ENCODE results near the gene YWHAG. TPM values are rescaled to one million over a fixed set of nuclear protein-coding genes. Genes with fewer than 3 reads are reported as not detected.
A peak's percentile ranks its signal among the peaks of the same experiment; 100 is the strongest.
"Not testable (repeated sequence)": the region's sequence is repeated elsewhere in the genome, so short reads cannot be mapped to it uniquely, and the experiment has no call there.

YWHAG gene
- total RNA-seq, 1 experiment from 2014 or later, result 178 TPM

- no peaks in the 10 kb centered on the region for H3K36me3 Mint-ChIP-seq (ENCODE audit: insufficient read depth, unreplicated experiment)
- H3K4me1 Mint-ChIP-seq (ENCODE audit: insufficient read depth, unreplicated experiment), result peaks cover 11% of the 10 kb centered on the region
- DNase-seq (ENCODE audit: unreplicated experiment), result peak; percentile 87
- H3K4me3 Mint-ChIP-seq (ENCODE audit: unreplicated experiment), result peak overlapping the region; percentile 71
- TF ChIP-seq CTCF (IDR thresholded peaks at IDR 0.05; ENCODE audit: unreplicated experiment), result no peak
- H3K27me3 Mint-ChIP-seq (ENCODE audit: insufficient read depth, unreplicated experiment), result no peaks in the 10 kb centered on the region
- peak overlapping the region; percentile 93 for H3K27ac Mint-ChIP-seq (ENCODE audit: low read depth, unreplicated experiment)
- ChIA-PET POLR2A (interaction anchor here (0.6 to 3.5 kb wide), 10 partner anchors 13 to 1326 kb away, joined by 3 to 39 read pairs (median 3); partner anchors contain the start of genes SSC4D, YWHAG and ZP3), CTCF (interaction anchor here (0.5 to 1.5 kb wide), 3 partner anchors 9 to 34 kb away, joined by 3 to 4 read pairs (median 3); partner anchors contain the start of gene YWHAG)
- intact Hi-C loops (cut with micrococcal nuclease), result loop anchor here (2.0 kb wide), 1 partner anchor 29 kb away; no protein-coding TSS in a partner anchor
- H3K9me3 Mint-ChIP-seq (ENCODE audit: unreplicated experiment), result no peaks in the 10 kb centered on the region
- no TSS peak for BruUV-seq (replicated peaks)
These were observed 34.6 kb upstream of the YWHAG start for GRCh38 chr7:76393116-76394031.

GRCh38 chr7:76392531-76393115, 33.8 kb upstream of the YWHAG start:
- DNase-seq (ENCODE audit: unreplicated experiment), result no peak
- Mint-ChIP-seq H3K27me3 (ENCODE audit: insufficient read depth, unreplicated experiment) (no peaks in the 10 kb centered on the region), H3K27ac (ENCODE audit: low read depth, unreplicated experiment) (peak overlapping the region; percentile 93), H3K4me3 (ENCODE audit: unreplicated experiment) (peak overlapping the region; percentile 71), H3K4me1 (ENCODE audit: insufficient read depth, unreplicated experiment) (peaks cover 5% of the 10 kb centered on the region), H3K36me3 (ENCODE audit: insufficient read depth, unreplicated experiment) (no peaks in the 10 kb centered on the region), H3K9me3 (ENCODE audit: unreplicated experiment) (no peaks in the 10 kb centered on the region)
- intact Hi-C loops (cut with micrococcal nuclease), result loop anchor here (2.0 kb wide), 1 partner anchor 28 kb away; no protein-coding TSS in a partner anchor
- TSS peak; percentile 86 for BruUV-seq (replicated peaks)
- no peak for TF ChIP-seq CTCF (IDR thresholded peaks at IDR 0.05; ENCODE audit: unreplicated experiment)
- ChIA-PET POLR2A (interaction anchor here (0.6 to 3.5 kb wide), 6 partner anchors 17 to 1327 kb away, joined by 3 to 39 read pairs (median 4); partner anchors contain the start of genes SSC4D, YWHAG and ZP3), CTCF (no interaction called here)

GRCh38 chr7:76390092-76390491, 31.3 kb upstream of the YWHAG start:
- CTCF ChIA-PET, result interaction anchor here (0.6 to 1.1 kb wide), 2 partner anchors 10 to 118 kb away, joined by 3 to 4 read pairs; no protein-coding TSS in a partner anchor
- DNase-seq (ENCODE audit: unreplicated experiment), result no peak
- intact Hi-C loops (cut with micrococcal nuclease), result no loop called here
- Mint-ChIP-seq H3K27me3 (ENCODE audit: insufficient read depth, unreplicated experiment) (no peaks in the 10 kb centered on the region), H3K4me3 (ENCODE audit: unreplicated experiment) (no peak overlapping the region), H3K27ac (ENCODE audit: low read depth, unreplicated experiment) (no peak overlapping the region), H3K36me3 (ENCODE audit: insufficient read depth, unreplicated experiment) (no peaks in the 10 kb centered on the region), H3K9me3 (ENCODE audit: unreplicated experiment) (no peaks in the 10 kb centered on the region), H3K4me1 (ENCODE audit: insufficient read depth, unreplicated experiment) (peaks cover 10% of the 10 kb centered on the region)
- BruUV-seq (replicated peaks), result no TSS peak
- POLR2A ChIA-PET, result no interaction called here
- no peak for TF ChIP-seq CTCF (IDR thresholded peaks at IDR 0.05; ENCODE audit: unreplicated experiment)

GRCh38 chr7:76387789-76388188, 29.0 kb upstream of the YWHAG start:
- H3K4me3 Mint-ChIP-seq (ENCODE audit: unreplicated experiment); DNase-seq (ENCODE audit: unreplicated experiment); H3K27me3 Mint-ChIP-seq (ENCODE audit: insufficient read depth, unreplicated experiment); H3K4me1 Mint-ChIP-seq (ENCODE audit: insufficient read depth, unreplicated experiment); BruUV-seq (replicated peaks); H3K36me3 Mint-ChIP-seq (ENCODE audit: insufficient read depth, unreplicated experiment); intact Hi-C loops (cut with micrococcal nuclease); CTCF ChIA-PET; H3K27ac Mint-ChIP-seq (ENCODE audit: low read depth, unreplicated experiment); H3K9me3 Mint-ChIP-seq (ENCODE audit: unreplicated experiment): not testable (repeated sequence)
- POLR2A ChIA-PET, result interaction anchor here (1.4 kb wide), 1 partner anchor 28 kb away, joined by 4 read pairs; no protein-coding TSS in a partner anchor
